Measurements from ENCODE around the gene STEAP1B. TPM values are rescaled to one million over a fixed set of nuclear protein-coding genes. Genes with fewer than 3 reads are reported as not detected.

STEAP1B gene
- polyA plus RNA-seq, 2 donors: 0.18 to 0.63 TPM

- Histone ChIP-seq H3K27ac (ENCODE audit: low read depth in 2 of 2, low read length in 1 of 2) (no peak overlapping the region), H3K36me3 (ENCODE audit: control insufficient read depth in 2 of 2, insufficient read depth in 2 of 2, low read length in 1 of 2) (no peaks in the 10 kb centered on the region), H3K4me3 (ENCODE audit: low read depth in 1 of 2, low read length in 2 of 2) (no peak overlapping the region), H3K9me3 (ENCODE audit: control insufficient read depth in 2 of 2, insufficient read depth in 1 of 2, low read depth in 1 of 2, low read length in 1 of 2) (no peaks in the 10 kb centered on the region), H3K27me3 (ENCODE audit: control insufficient read depth in 1 of 2, insufficient read depth in 2 of 2, low read length in 2 of 2) (no peaks in the 10 kb centered on the region), H3K4me1 (ENCODE audit: control insufficient read depth in 2 of 2, insufficient read depth in 2 of 2, low read length in 1 of 2) (no peaks in the 10 kb centered on the region)
- 85 to 93% methylated on average over 1 of the region's 1 CpG for WGBS, 2 donors
Observed at GRCh38 chr7:22386865-22387264, 113.1 kb downstream of the STEAP1B start.

GRCh38 chr7:22386206-22386858, 113.7 kb downstream of the STEAP1B start:
- Histone ChIP-seq H3K9me3 (ENCODE audit: control insufficient read depth in 2 of 2, insufficient read depth in 1 of 2, low read depth in 1 of 2, low read length in 1 of 2) (no peaks in the 10 kb centered on the region), H3K4me1 (ENCODE audit: control insufficient read depth in 2 of 2, insufficient read depth in 2 of 2, low read length in 1 of 2) (no peaks in the 10 kb centered on the region), H3K27me3 (ENCODE audit: control insufficient read depth in 1 of 2, insufficient read depth in 2 of 2, low read length in 2 of 2) (no peaks in the 10 kb centered on the region), H3K36me3 (ENCODE audit: control insufficient read depth in 2 of 2, insufficient read depth in 2 of 2, low read length in 1 of 2) (no peaks in the 10 kb centered on the region), H3K4me3 (ENCODE audit: low read depth in 1 of 2, low read length in 2 of 2) (no peak overlapping the region), H3K27ac (ENCODE audit: low read depth in 2 of 2, low read length in 1 of 2) (no peak overlapping the region)
- WGBS, 2 donors: 92 to 98% methylated on average over 2 of the region's 2 CpGs

GRCh38 chr7:22385326-22385725, 114.7 kb downstream of the STEAP1B start:
- no peaks in the 10 kb centered on the region for H3K9me3 ChIP-seq (ENCODE audit: control insufficient read depth in 2 of 2, insufficient read depth in 1 of 2, low read depth in 1 of 2, low read length in 1 of 2)
- no peak overlapping the region for H3K27ac ChIP-seq (ENCODE audit: low read depth in 2 of 2, low read length in 1 of 2)
- no peaks in the 10 kb centered on the region for H3K27me3 ChIP-seq (ENCODE audit: control insufficient read depth in 1 of 2, insufficient read depth in 2 of 2, low read length in 2 of 2)
- H3K4me1 ChIP-seq (ENCODE audit: control insufficient read depth in 2 of 2, insufficient read depth in 2 of 2, low read length in 1 of 2): no peaks in the 10 kb centered on the region
- H3K36me3 ChIP-seq (ENCODE audit: control insufficient read depth in 2 of 2, insufficient read depth in 2 of 2, low read length in 1 of 2): no peaks in the 10 kb centered on the region
- no peak overlapping the region for H3K4me3 ChIP-seq (ENCODE audit: low read depth in 1 of 2, low read length in 2 of 2)
- WGBS, 2 donors: 91 to 93% methylated on average over 4 of the region's 4 CpGs

DNA sequence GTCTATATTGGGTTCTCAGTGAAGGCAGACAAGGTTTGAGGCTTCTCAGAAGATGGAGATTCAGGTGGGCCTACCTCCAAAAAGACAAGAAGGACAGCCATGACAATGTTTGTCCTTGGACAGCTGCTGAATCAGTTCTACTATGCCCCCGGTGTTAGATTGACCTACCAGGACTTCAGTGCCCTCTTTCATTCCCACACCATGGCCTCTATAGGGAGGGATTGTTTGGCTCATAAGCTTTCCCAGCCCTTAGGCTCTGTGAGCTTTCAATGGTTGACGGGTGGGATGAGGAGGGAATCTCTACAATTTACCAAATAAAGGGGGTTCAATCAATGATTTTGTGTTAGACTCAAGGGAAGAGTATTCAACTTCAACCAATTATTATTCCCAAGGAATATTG, 119.7 kb downstream of the STEAP1B start:
- no peaks in the 10 kb centered on the region for H3K27me3 ChIP-seq (ENCODE audit: control insufficient read depth in 1 of 2, insufficient read depth in 2 of 2, low read length in 2 of 2)
- no peak overlapping the region for H3K4me3 ChIP-seq (ENCODE audit: low read depth in 1 of 2, low read length in 2 of 2)
- WGBS, 2 donors: 94 to 95% methylated on average over 2 of the region's 2 CpGs
- H3K27ac ChIP-seq (ENCODE audit: low read depth in 2 of 2, low read length in 1 of 2): no peak overlapping the region
- no peaks in the 10 kb centered on the region for H3K9me3 ChIP-seq (ENCODE audit: control insufficient read depth in 2 of 2, insufficient read depth in 1 of 2, low read depth in 1 of 2, low read length in 1 of 2)
- no peaks in the 10 kb centered on the region for H3K36me3 ChIP-seq (ENCODE audit: control insufficient read depth in 2 of 2, insufficient read depth in 2 of 2, low read length in 1 of 2)
- H3K4me1 ChIP-seq (ENCODE audit: control insufficient read depth in 2 of 2, insufficient read depth in 2 of 2, low read length in 1 of 2): no peaks in the 10 kb centered on the region

DNA sequence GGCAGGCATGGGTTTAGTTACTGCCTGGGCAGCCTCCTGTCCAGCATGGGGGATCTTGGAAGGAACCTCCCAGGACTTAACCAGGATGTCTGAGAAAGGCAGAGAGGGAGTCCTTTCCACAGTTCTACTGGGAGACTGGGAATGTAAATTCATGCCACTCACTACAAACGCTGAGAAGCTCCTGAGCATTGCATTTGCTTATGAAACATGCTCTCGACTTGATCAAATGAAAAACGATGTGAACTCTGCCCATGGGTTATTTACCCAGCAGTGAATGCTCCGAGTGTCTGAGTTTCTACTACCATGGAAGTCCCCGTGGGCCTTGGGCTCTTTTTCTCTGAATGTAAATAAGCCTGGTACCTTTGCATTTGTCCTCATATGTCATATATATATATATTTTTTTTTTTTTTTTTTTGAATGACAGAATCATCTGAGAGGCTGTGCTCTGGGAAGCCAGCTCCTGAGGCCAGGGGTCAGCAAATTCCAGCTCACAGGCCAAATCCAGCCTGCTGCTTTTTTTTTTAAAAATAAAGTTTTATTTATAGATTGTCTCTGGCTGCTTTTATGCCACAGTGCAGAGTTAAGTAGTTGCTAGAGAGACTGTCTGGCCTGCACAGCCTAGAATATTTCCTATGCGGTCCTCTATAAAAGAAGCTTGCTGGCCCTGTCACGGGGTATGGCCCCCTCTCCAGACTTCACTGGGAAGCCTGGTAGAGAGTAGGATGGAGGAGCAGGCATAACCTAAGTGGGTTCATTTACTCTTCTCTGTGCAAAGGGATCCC, 121.6 kb downstream of the STEAP1B start:
- H3K9me3 ChIP-seq (ENCODE audit: control insufficient read depth in 2 of 2, insufficient read depth in 1 of 2, low read depth in 1 of 2, low read length in 1 of 2): no peaks in the 10 kb centered on the region
- H3K27ac ChIP-seq (ENCODE audit: low read depth in 2 of 2, low read length in 1 of 2): no peak overlapping the region
- no peak overlapping the region for H3K4me3 ChIP-seq (ENCODE audit: low read depth in 1 of 2, low read length in 2 of 2)
- 67 to 76% methylated on average over 7 of the region's 7 CpGs for WGBS, 2 donors
- H3K4me1 ChIP-seq (ENCODE audit: control insufficient read depth in 2 of 2, insufficient read depth in 2 of 2, low read length in 1 of 2): no peaks in the 10 kb centered on the region
- no peaks in the 10 kb centered on the region for H3K27me3 ChIP-seq (ENCODE audit: control insufficient read depth in 1 of 2, insufficient read depth in 2 of 2, low read length in 2 of 2)
- H3K36me3 ChIP-seq (ENCODE audit: control insufficient read depth in 2 of 2, insufficient read depth in 2 of 2, low read length in 1 of 2): no peaks in the 10 kb centered on the region

DNA sequence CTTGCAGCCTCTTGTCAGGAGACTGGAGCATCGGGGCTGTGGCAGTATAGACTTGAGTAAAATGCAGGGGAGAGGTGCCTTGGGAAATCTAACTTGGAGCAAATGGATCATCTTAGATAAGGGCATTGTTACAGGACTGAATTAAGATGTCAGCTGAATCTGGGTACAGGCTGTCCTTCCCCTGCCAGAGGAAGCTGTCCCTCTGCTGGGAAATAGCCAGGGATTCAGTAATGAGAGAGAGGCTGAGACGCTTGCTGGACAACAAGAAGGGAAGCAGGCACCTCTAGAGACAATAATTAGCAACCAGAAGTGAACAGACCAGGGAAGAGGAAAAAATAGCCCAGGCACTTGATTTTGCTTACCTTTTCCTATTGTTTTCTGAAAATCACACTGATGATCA, 122.3 kb downstream of the STEAP1B start:
- 73 to 85% methylated on average over 2 of the region's 2 CpGs for WGBS, 2 donors
- H3K9me3 ChIP-seq (ENCODE audit: control insufficient read depth in 2 of 2, insufficient read depth in 1 of 2, low read depth in 1 of 2, low read length in 1 of 2): no peaks in the 10 kb centered on the region
- no peak overlapping the region for H3K27ac ChIP-seq (ENCODE audit: low read depth in 2 of 2, low read length in 1 of 2)

DNA sequence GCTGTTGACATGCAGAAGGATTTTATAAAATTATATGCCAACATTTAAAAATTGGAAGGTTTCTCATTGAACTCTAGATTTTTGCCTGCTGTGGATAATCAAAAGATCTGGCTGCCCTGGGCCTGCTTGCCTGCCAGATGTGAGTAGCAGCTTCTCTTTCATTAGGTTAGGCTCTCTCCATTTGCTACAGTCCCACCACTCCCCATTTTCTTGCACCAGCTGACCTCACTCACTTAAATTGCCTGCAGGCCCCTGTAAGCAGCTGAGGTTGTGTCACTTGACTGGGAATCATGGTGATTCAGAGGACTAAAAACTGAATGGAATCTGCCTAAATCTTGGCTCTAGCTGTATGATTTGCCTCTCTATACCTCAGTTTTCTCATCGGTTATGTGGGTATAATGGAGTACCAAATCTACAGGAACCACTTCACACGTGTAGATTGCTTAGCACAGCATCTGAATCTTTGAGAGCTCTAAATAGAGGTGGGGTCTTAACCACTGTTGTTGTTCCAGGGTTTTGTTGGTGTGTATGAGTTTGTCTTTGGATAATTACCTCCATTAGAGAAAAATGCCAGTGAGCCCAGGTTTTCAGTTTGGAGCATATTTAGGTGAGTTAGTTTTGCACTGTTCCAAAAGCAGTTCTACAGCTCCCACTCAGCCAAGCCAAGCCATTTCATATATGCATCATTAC, 124.5 kb downstream of the STEAP1B start:
- no peaks in the 10 kb centered on the region for H3K27me3 ChIP-seq (ENCODE audit: control insufficient read depth in 1 of 2, insufficient read depth in 2 of 2, low read length in 2 of 2)
- H3K36me3 ChIP-seq (ENCODE audit: control insufficient read depth in 2 of 2, insufficient read depth in 2 of 2, low read length in 1 of 2): no peaks in the 10 kb centered on the region
- H3K4me1 ChIP-seq (ENCODE audit: control insufficient read depth in 2 of 2, insufficient read depth in 2 of 2, low read length in 1 of 2): no peaks in the 10 kb centered on the region
- H3K9me3 ChIP-seq (ENCODE audit: control insufficient read depth in 2 of 2, insufficient read depth in 1 of 2, low read depth in 1 of 2, low read length in 1 of 2): no peaks in the 10 kb centered on the region
- no peak overlapping the region for H3K4me3 ChIP-seq (ENCODE audit: low read depth in 1 of 2, low read length in 2 of 2)
- H3K27ac ChIP-seq (ENCODE audit: low read depth in 2 of 2, low read length in 1 of 2): no peak overlapping the region
- 87 to 88% methylated on average over 2 of the region's 2 CpGs for WGBS, 2 donors

More for the DNA sequence above, 122.3 kb downstream of the STEAP1B start:
- Histone ChIP-seq H3K36me3 (ENCODE audit: control insufficient read depth in 2 of 2, insufficient read depth in 2 of 2, low read length in 1 of 2) (no peaks in the 10 kb centered on the region), H3K4me1 (ENCODE audit: control insufficient read depth in 2 of 2, insufficient read depth in 2 of 2, low read length in 1 of 2) (no peaks in the 10 kb centered on the region), H3K27me3 (ENCODE audit: control insufficient read depth in 1 of 2, insufficient read depth in 2 of 2, low read length in 2 of 2) (no peaks in the 10 kb centered on the region), H3K4me3 (ENCODE audit: low read depth in 1 of 2, low read length in 2 of 2) (no peak overlapping the region)

DNA sequence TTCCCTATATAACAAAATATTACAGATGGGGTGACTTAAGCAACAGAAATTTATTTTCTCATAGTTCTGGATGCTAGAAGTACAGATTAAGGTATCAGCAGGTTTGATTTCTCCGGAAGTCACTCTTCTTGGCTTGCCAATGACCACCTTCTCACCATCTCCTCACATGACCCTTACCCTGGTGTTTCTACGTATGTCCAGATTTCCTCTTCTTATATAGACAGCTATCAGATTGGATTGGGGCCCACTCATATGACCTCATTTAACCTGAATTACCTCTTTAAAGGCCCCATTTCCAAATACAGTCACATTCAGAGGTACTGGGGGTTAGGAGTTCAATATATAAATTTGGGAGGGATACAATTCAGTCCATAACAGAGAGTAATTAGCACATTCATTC, 126.1 kb downstream of the STEAP1B start:
- no peaks in the 10 kb centered on the region for H3K4me1 ChIP-seq (ENCODE audit: control insufficient read depth in 2 of 2, insufficient read depth in 2 of 2, low read length in 1 of 2)
- 76 to 88% methylated on average over 2 of the region's 2 CpGs for WGBS, 2 donors
- H3K27ac ChIP-seq (ENCODE audit: low read depth in 2 of 2, low read length in 1 of 2): no peak overlapping the region
- no peak overlapping the region for H3K4me3 ChIP-seq (ENCODE audit: low read depth in 1 of 2, low read length in 2 of 2)
- no peaks in the 10 kb centered on the region for H3K36me3 ChIP-seq (ENCODE audit: control insufficient read depth in 2 of 2, insufficient read depth in 2 of 2, low read length in 1 of 2)
- H3K27me3 ChIP-seq (ENCODE audit: control insufficient read depth in 1 of 2, insufficient read depth in 2 of 2, low read length in 2 of 2): no peaks in the 10 kb centered on the region
- no peaks in the 10 kb centered on the region for H3K9me3 ChIP-seq (ENCODE audit: control insufficient read depth in 2 of 2, insufficient read depth in 1 of 2, low read depth in 1 of 2, low read length in 1 of 2)

GRCh38 chr7:22373388-22373787, 126.6 kb downstream of the STEAP1B start:
- Histone ChIP-seq H3K4me1 (ENCODE audit: control insufficient read depth in 2 of 2, insufficient read depth in 2 of 2, low read length in 1 of 2) (no peaks in the 10 kb centered on the region), H3K36me3 (ENCODE audit: control insufficient read depth in 2 of 2, insufficient read depth in 2 of 2, low read length in 1 of 2) (no peaks in the 10 kb centered on the region), H3K4me3 (ENCODE audit: low read depth in 1 of 2, low read length in 2 of 2) (no peak overlapping the region), H3K9me3 (ENCODE audit: control insufficient read depth in 2 of 2, insufficient read depth in 1 of 2, low read depth in 1 of 2, low read length in 1 of 2) (no peaks in the 10 kb centered on the region), H3K27me3 (ENCODE audit: control insufficient read depth in 1 of 2, insufficient read depth in 2 of 2, low read length in 2 of 2) (no peaks in the 10 kb centered on the region), H3K27ac (ENCODE audit: low read depth in 2 of 2, low read length in 1 of 2) (no peak overlapping the region)
- WGBS, 2 donors: 43 to 47% methylated on average over 3 of the region's 3 CpGs

All from esophagus (tissue), 2 donors.